Right hindlimb (tissue), 1 donor: ENCODE measurements around the gene PROSER3.

ENCODE experiments used
- DNase-seq: peaks from one replicate; pipeline ENCODE4 v3.0.0-alpha.2; 2018

The PROSER3 gene

GRCh38 chr19:35739275-35740107 is 18.5 kb upstream of the PROSER3 start:
- no peak for DNase-seq

GRCh38 chr19:35740108-35740422 is 17.9 kb upstream of the PROSER3 start:
- DNase-seq = no peak

- peak; percentile 99 for DNase-seq
These were observed 17.4 kb upstream of the PROSER3 start for GRCh38 chr19:35740423-35741202.

- no peak for DNase-seq
These were observed 16.8 kb upstream of the PROSER3 start for GRCh38 chr19:35741203-35741515.

GRCh38 chr19:35742121-35742724 is 15.8 kb upstream of the PROSER3 start, which contains the start of gene IGFLR1:
Gene IGFLR1, minus strand, starts transcription at chr19:35742452. Its CDS starts 1,272 bp downstream, at chr19:35741180.
- no peak for DNase-seq

GRCh38 chr19:35743640-35744429 is 14.1 kb upstream of the PROSER3 start:
- DNase-seq = no peak

- peak; percentile 97 for DNase-seq
These were observed 13.3 kb upstream of the PROSER3 start for GRCh38 chr19:35744430-35745327.

- peak; percentile 99 for DNase-seq
These were observed 12.5 kb upstream of the PROSER3 start, which contains the start of the genes PSENEN and U2AF1L4 for GRCh38 chr19:35745328-35746086. Gene PSENEN, plus strand, starts transcription at chr19:35745651. Its CDS starts 280 bp downstream, at chr19:35745931. Gene U2AF1L4, minus strand, starts transcription at chr19:35745418. Its CDS starts 27 bp downstream, at chr19:35745391.

GRCh38 chr19:35746087-35746462 is 11.9 kb upstream of the PROSER3 start:
- DNase-seq = no peak

GRCh38 chr19:35746531-35746930 is 11.4 kb upstream of the PROSER3 start:
- DNase-seq = no peak

GRCh38 chr19:35748106-35749020 is 9.6 kb upstream of the PROSER3 start, which contains the start of gene LIN37:
Gene LIN37, plus strand, starts transcription at chr19:35748576. Its CDS starts 149 bp downstream, at chr19:35748725.
- DNase-seq = peak; percentile 99

- DNase-seq = peak; percentile 17
These were observed 7.8 kb upstream of the PROSER3 start for GRCh38 chr19:35750167-35750566.

GRCh38 chr19:35751839-35752745 is 5.9 kb upstream of the PROSER3 start:
- peak; percentile 15 for DNase-seq

- peak; percentile 17 for DNase-seq
These were observed 5.1 kb upstream of the PROSER3 start for GRCh38 chr19:35752746-35753350.

- DNase-seq = no peak
These were observed 4.2 kb upstream of the PROSER3 start for GRCh38 chr19:35753634-35754369.

- no peak for DNase-seq
These were observed 3.4 kb upstream of the PROSER3 start for GRCh38 chr19:35754370-35755130.
